Fibroblast of pulmonary artery (primary cell): ENCODE data around the gene LRTM1.

Experiments used
- DNase-seq: peaks from one replicate; pipeline ENCODE4 v3.0.0-alpha.2; 2010; ENCODE audit warnings: low read depth
- H3K4me3 ChIP-seq: replicated peaks from 2 replicates; pipeline ENCODE4 v1.5.1; 2011; ENCODE audit warnings: low read depth, mild to moderate bottlenecking, control low read depth, low read length, moderate library complexity
- CTCF ChIP-seq: IDR thresholded peaks from 2 replicates; pipeline ENCODE4 v1.5.1; 2011; ENCODE audit warnings: mild to moderate bottlenecking, control low read depth, low read length, inconsistent platforms; ENCODE audit errors: missing control alignments

The LRTM1 gene

DNA sequence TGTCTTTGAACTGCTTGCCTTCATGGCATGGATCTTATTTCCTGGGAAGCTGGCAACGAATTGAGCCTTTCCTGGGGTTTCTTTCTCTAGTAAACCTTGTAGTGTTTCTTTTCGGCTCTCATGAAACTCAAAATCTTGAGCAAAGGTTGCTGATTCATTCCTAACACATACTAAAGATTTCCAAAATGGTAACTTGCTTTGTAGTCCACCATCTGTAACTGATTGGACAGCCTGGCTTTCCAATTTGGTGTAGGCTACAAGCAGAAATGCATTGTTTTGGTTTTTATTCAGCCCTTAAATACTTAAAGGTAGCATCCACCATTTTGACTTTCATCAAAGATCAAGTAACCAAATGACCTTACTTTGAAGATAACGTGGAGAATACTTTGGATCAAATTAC, 38.1 kb downstream of the LRTM1 start:
- H3K4me3 ChIP-seq = no peak overlapping the region
- no peak for TF ChIP-seq CTCF
- no peak for DNase-seq

- DNase-seq = peak; percentile 50
- no peak overlapping the region for H3K4me3 ChIP-seq
- TF ChIP-seq CTCF = no peak
These were observed 39.0 kb downstream of the LRTM1 start for GRCh38 chr3:54888873-54889272.

- no peak for DNase-seq
- no peak for TF ChIP-seq CTCF
- no peak overlapping the region for H3K4me3 ChIP-seq
These were observed 39.7 kb downstream of the LRTM1 start for GRCh38 chr3:54888162-54888561.

DNA sequence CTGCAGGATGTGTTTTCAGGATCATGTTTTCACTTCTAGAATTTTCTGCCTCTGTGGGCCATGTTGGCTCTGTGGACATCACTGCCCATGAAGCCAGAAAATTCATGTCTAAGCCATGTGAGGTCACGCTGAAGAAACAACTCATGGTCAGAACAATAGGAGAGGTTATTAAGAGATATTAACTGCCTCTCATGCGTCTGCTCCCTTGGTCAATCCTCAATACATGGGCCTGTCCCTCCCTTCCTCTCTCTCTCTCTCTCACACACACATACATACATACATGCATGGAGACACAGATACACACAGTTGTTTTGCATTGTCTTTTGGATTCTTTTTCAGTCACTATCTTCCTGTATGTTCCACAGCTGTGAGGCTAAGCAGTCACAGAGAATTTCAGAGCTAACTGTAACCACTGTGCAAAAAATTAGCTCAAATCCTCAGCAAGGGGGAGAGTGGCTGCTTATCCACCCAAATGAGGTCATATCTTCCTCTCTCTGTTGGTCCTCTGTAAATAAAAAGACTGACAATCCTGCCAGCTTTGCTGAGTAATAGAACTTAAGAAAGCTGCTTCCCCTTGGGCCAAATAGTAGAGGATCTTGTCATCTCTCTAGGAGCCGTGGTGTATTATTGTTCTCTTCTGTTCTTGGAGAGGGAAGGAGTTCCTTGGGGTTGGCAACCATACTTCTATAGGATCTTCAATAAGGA, 45.6 kb downstream of the LRTM1 start:
- peak; percentile 92 for DNase-seq
- no peak overlapping the region for H3K4me3 ChIP-seq
- TF ChIP-seq CTCF = no peak

- H3K4me3 ChIP-seq = no peak overlapping the region
- TF ChIP-seq CTCF = no peak
- DNase-seq = no peak
These were observed 49.7 kb downstream of the LRTM1 start for GRCh38 chr3:54878145-54878544.

DNA sequence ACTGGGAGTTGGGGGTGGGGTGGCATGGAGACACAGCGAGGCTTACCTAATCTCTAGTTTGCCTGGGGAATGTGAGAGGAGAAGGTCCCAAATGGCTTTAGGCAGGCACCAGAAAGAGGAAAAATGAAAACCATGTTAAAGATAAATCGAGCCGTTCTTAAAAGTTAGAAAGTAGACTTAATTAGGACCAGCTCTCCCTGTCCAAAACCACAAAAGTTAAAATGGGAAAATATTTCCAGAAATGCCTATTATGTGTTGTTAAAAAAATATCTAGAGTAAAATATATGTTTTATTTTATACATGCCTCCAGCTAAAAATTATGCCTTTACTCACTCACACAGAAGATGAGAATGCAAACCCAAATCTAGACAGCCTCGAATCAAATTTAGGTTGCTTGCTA, 50.1 kb downstream of the LRTM1 start:
- TF ChIP-seq CTCF = no peak
- no peak for DNase-seq
- H3K4me3 ChIP-seq = no peak overlapping the region

DNA sequence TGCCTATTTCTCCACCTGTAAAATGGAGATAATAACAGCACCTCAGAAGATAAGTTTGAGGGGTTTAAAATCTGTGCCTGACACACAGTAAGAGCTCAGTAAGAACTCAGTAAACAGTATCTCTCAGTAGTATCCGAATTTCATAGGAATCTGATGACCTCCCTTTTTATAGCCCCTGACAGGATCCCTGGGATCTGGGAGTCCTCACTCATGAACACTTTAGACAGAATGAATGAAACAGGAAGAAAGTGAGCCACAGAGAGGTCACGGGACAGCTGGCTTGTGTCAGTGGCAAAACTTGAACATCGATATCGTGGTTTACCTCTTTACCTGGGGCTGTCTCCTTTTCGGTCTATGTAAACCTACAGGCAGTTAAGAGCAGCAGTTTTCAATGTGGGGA, 51.2 kb downstream of the LRTM1 start:
- H3K4me3 ChIP-seq = no peak overlapping the region
- no peak for TF ChIP-seq CTCF
- DNase-seq = no peak
